Epithelial cell of proximal tubule (primary cell): ENCODE data around the gene SDHD. TPM values are rescaled to one million over a fixed set of nuclear protein-coding genes. Genes with fewer than 3 reads are reported as not detected.

Source experiments
- DNase-seq: peaks from one replicate; pipeline ENCODE4 v3.0.0-alpha.2; 2011; ENCODE audit warnings: low read depth
- H3K4me3 ChIP-seq: 2 replicates; pipeline ENCODE4 v1.5.1; 2011; ENCODE audit warnings: low read depth, mild to moderate bottlenecking, low read length
- total RNA-seq: library from RNA; depleted of rRNA; stranded (reverse); fragments of >200 nt; gene quantifications from 2 replicates; pipeline ENCODE4 v1.2.3, GENCODE V29; 2015
- TF ChIP-seq, protein P1 (sequence below): conservative IDR thresholded peaks from 2 replicates; pipeline ENCODE4 v1.5.1; 2012; ENCODE audit warnings: low read depth, mild to moderate bottlenecking, low read length

Gene SDHD
- total RNA-seq, 1 donor from 2014 or later, result 48.5 TPM

DNA sequence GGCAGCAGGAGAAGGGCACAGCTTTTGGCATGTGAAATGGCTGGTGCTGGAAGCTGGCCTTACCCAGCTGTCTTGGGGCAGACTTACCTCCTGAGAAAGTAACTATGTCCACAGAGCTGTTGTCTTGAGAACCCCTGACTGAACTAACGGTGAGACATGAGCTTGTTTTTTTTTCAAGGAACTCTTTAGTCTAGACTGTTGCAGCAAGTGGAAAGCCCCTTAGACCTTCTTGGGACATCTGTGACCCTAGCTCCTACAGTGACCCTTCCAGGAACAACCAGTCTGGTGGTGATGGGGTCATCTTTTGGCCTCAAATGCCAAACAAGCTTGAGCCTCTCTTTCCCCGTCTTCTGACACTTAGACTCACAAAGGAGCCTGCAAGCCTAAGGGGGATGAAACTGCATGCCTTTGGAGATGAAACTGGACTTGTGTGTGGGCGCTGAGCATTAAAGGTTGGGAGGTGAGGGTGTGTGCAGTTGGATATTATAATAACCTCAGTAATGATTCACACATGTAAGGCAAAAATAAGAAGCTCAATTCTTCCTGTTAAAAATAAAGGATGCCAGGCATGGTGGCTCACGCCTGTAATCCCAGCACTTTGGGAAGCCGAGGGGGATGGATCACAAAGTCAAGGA, 35.4 kb downstream of the SDHD start:
- TF ChIP-seq, protein P1, sequence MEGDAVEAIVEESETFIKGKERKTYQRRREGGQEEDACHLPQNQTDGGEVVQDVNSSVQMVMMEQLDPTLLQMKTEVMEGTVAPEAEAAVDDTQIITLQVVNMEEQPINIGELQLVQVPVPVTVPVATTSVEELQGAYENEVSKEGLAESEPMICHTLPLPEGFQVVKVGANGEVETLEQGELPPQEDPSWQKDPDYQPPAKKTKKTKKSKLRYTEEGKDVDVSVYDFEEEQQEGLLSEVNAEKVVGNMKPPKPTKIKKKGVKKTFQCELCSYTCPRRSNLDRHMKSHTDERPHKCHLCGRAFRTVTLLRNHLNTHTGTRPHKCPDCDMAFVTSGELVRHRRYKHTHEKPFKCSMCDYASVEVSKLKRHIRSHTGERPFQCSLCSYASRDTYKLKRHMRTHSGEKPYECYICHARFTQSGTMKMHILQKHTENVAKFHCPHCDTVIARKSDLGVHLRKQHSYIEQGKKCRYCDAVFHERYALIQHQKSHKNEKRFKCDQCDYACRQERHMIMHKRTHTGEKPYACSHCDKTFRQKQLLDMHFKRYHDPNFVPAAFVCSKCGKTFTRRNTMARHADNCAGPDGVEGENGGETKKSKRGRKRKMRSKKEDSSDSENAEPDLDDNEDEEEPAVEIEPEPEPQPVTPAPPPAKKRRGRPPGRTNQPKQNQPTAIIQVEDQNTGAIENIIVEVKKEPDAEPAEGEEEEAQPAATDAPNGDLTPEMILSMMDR, result no peak
- no peak for DNase-seq
- no peak overlapping the region for H3K4me3 ChIP-seq

GRCh38 chr11:112123129-112123528, 36.5 kb downstream of the SDHD start:
- no peak for DNase-seq
- H3K4me3 ChIP-seq, result no peak overlapping the region
- TF ChIP-seq, protein P1, result no peak

- TF ChIP-seq, protein P1, result no peak
These were observed 40.4 kb downstream of the SDHD start for GRCh38 chr11:112127056-112127455.

GRCh38 chr11:112128483-112129121, 41.9 kb downstream of the SDHD start:
- H3K4me3 ChIP-seq, result no peak overlapping the region
- no peak for DNase-seq
- TF ChIP-seq, protein P1, result no peak

More at GRCh38 chr11:112127056-112127455, 40.4 kb downstream of the SDHD start:
- H3K4me3 ChIP-seq, result no peak overlapping the region
- no peak for DNase-seq

- no peak overlapping the region for H3K4me3 ChIP-seq
- DNase-seq, result no peak
- TF ChIP-seq, protein P1, result no peak
These were observed 43.0 kb downstream of the SDHD start for GRCh38 chr11:112129656-112130055.

GRCh38 chr11:112132737-112133136, 46.1 kb downstream of the SDHD start:
- H3K4me3 ChIP-seq, result no peak overlapping the region
- TF ChIP-seq, protein P1, result no peak
- DNase-seq, result no peak

GRCh38 chr11:112134473-112134872, 47.8 kb downstream of the SDHD start:
- no peak overlapping the region for H3K4me3 ChIP-seq
- TF ChIP-seq, protein P1, result no peak
- no peak for DNase-seq
